GM12878 (cell line): Measurements from ENCODE around the gene VGLL4. TPM values are rescaled to one million over a fixed set of nuclear protein-coding genes. Genes with fewer than 3 reads are reported as not detected.

Experiments used
- ATAC-seq: fragments of 200-7000 bp; cut with Tn5 transposase; 3 replicates; pipeline ENCODE4 v1.9.1; 2020; ENCODE audit warnings: mild to moderate bottlenecking, moderate library complexity
- BruUV-seq: library from RNA; stranded (reverse); fragments of 400-500 nt; replicated peaks from 2 replicates; lab custom pipeline; 2021; lab: Mats Ljungman, UMichigan
- CTCF ChIA-PET: fragments of 300-600 bp; sonication (Branson Sonifier 250); formaldehyde crosslinking; extraction: SDS; loops from one replicate; lab custom pipeline; 2021; ENCODE audit warnings: inconsistent platforms; lab: Yijun Ruan, JAX
- POLR2A ChIA-PET: fragments of 350-600 bp; formaldehyde crosslinking; extraction: SDS; loops from one replicate; lab custom pipeline; 2021; ENCODE audit warnings: inconsistent platforms; lab: Charles Lee
- RAD21 ChIA-PET: fragments of 300-600 bp; sonication (Branson Sonifier 250); formaldehyde crosslinking; loops from one replicate; lab custom pipeline; 2023; ENCODE audit warnings: antibody characterized with exemption; ENCODE audit not compliant: unreplicated experiment; lab: Charles Lee
- SMC1A ChIA-PET: fragments of 300-600 bp; sonication (Branson Sonifier 250); formaldehyde crosslinking; loops from one replicate; lab custom pipeline; 2023; ENCODE audit not compliant: unreplicated experiment, uncharacterized antibody; lab: Charles Lee
- DNase-seq: peaks from one replicate; pipeline ENCODE4 v3.0.0-alpha.2; 2011; ENCODE audit warnings: low read depth, low spot score
- FAIRE-seq: peaks from 3 replicates; lab custom pipeline; 2011; peaks lifted over from hg19 to GRCh38; lab: Jason Lieb, UNC
- H2AFZ ChIP-seq: 2 replicates; pipeline ENCODE4 v1.6.0; 2011; ENCODE audit warnings: low read depth, low read length, control low read depth; ENCODE audit not compliant: control insufficient read depth
- H3K27ac ChIP-seq: 2 replicates; pipeline ENCODE4 v1.5.1; 2011; ENCODE audit warnings: control low read depth; ENCODE audit not compliant: control insufficient read depth, insufficient read depth
- H3K27me3 ChIP-seq, 2 experiments: replicated peaks in 1 of 2; 2 replicates each; pipeline versions ENCODE4 v1.6.0 to v1.6.1; 2011; ENCODE audit warnings: low read length in 1 of 2; ENCODE audit not compliant: control insufficient read depth in 2 of 2, insufficient read depth in 2 of 2
- H3K36me3 ChIP-seq, 2 experiments: 2 replicates each; pipeline ENCODE4 v1.5.1; 2011; ENCODE audit warnings: low read length in 1 of 2; ENCODE audit not compliant: control insufficient read depth in 2 of 2, insufficient read depth in 2 of 2
- H3K4me1 ChIP-seq: 2 replicates; pipeline ENCODE4 v1.6.1; 2011; ENCODE audit warnings: mild to moderate bottlenecking, low read length, moderate library complexity, mixed read lengths; ENCODE audit not compliant: control insufficient read depth, insufficient read depth
- H3K4me2 ChIP-seq: 2 replicates; pipeline ENCODE4 v1.6.0; 2011; ENCODE audit warnings: control low read depth; ENCODE audit not compliant: control insufficient read depth, insufficient read depth
- H3K4me3 ChIP-seq: fragments of 200-600 bp; sonication (generic); 2 replicates; pipeline ENCODE4 v1.5.1; 2016
- H3K79me2 ChIP-seq: 2 replicates; pipeline ENCODE4 v1.6.0; 2011; ENCODE audit warnings: low read length; ENCODE audit not compliant: control insufficient read depth, insufficient read depth
- H3K9ac ChIP-seq: 2 replicates; pipeline ENCODE4 v1.8.0; 2011; ENCODE audit warnings: low read length, control low read depth, mixed read lengths; ENCODE audit not compliant: control insufficient read depth, insufficient read depth
- H3K9me3 ChIP-seq: replicated peaks from 3 replicates; pipeline ENCODE4 v1.5.1; 2011; ENCODE audit warnings: mild to moderate bottlenecking, low read length; ENCODE audit not compliant: control insufficient read depth, insufficient read depth
- H4K20me1 ChIP-seq: 2 replicates; pipeline ENCODE4 v1.6.0; 2011; ENCODE audit not compliant: control insufficient read depth, insufficient read depth
- BMI1 ChIP-seq: fragments of 450-650 bp; IDR thresholded peaks from 2 replicates; pipeline ENCODE4 v1.6.1; 2016; ENCODE audit warnings: mild to moderate bottlenecking, moderate library complexity, borderline replicate concordance
- CBX3 ChIP-seq: fragments of 200-600 bp; sonication (generic); IDR thresholded peaks from 2 replicates; pipeline ENCODE4 v1.6.1; 2016; ENCODE audit warnings: low read depth, borderline replicate concordance
- CEBPB ChIP-seq, 2 experiments: fragments of 150-350 bp in 1 of 2; IDR thresholded peaks; 2 replicates each; pipeline ENCODE4 v1.6.1; 2012 to 2014; ENCODE audit warnings: low read depth in 2 of 2, low read length in 2 of 2, borderline replicate concordance in 1 of 2, inconsistent platforms in 1 of 2
- CREM ChIP-seq: IDR thresholded peaks from 2 replicates; pipeline ENCODE4 v1.6.1; 2014; ENCODE audit warnings: antibody characterized with exemption, low read depth
- EP300 ChIP-seq, 2 experiments: fragments of 150-350 bp in 1 of 2; IDR thresholded peaks; 2 replicates each; pipeline ENCODE4 v1.6.1; 2011 to 2012; ENCODE audit warnings: low read depth in 2 of 2, low read length in 2 of 2, borderline replicate concordance in 1 of 2, improper control_type of control experiment in 1 of 2, inconsistent platforms in 1 of 2; ENCODE audit not compliant: control insufficient read depth in 1 of 2
- IRF4 ChIP-seq: IDR thresholded peaks from 2 replicates; pipeline ENCODE4 v1.6.1; 2011; ENCODE audit warnings: low read depth, low read length
- KLF5 ChIP-seq: fragments of 450-650 bp; IDR thresholded peaks from 2 replicates; pipeline ENCODE4 v1.6.1; 2014; ENCODE audit warnings: mild to moderate bottlenecking; ENCODE audit not compliant: partially characterized antibody
- NFYB ChIP-seq: IDR thresholded peaks from 2 replicates; pipeline ENCODE4 v1.6.1; 2011; ENCODE audit warnings: low read depth, mild to moderate bottlenecking, low read length, improper control_type of control experiment, moderate library complexity; ENCODE audit not compliant: insufficient read depth
- RFX5 ChIP-seq: IDR thresholded peaks from 2 replicates; pipeline ENCODE4 v1.6.1; 2011; ENCODE audit warnings: low read depth, low read length, improper control_type of control experiment
- SIX5 ChIP-seq: IDR thresholded peaks from 2 replicates; pipeline ENCODE4 v1.6.1; 2011; ENCODE audit warnings: mild to moderate bottlenecking, low read depth, low read length, moderate library complexity; ENCODE audit not compliant: severe bottlenecking
- SMAD1 ChIP-seq: fragments of 450-650 bp; IDR thresholded peaks from 2 replicates; pipeline ENCODE4 v1.6.1; 2018; ENCODE audit warnings: mild to moderate bottlenecking, low read depth; ENCODE audit not compliant: partially characterized antibody
- SP1 ChIP-seq: IDR thresholded peaks from one replicate; pipeline ENCODE4 v1.6.1; 2011; ENCODE audit warnings: low read depth, low read length
- STAT1 ChIP-seq: fragments of 450-650 bp; conservative IDR thresholded peaks from 2 replicates; pipeline ENCODE4 v1.6.1; 2014; ENCODE audit warnings: antibody characterized with exemption, mild to moderate bottlenecking
- WRNIP1 ChIP-seq: IDR thresholded peaks from 2 replicates; pipeline ENCODE4 v1.6.1; 2011; ENCODE audit warnings: low read depth, low read length, improper control_type of control experiment, borderline replicate concordance
- WGBS: methylation state at CpG from one replicate; pipeline ENCODE4 v1.1.6; 2016; ENCODE audit warnings: low lambda C conversion rate; ENCODE audit not compliant: insufficient replicate concordance, insufficient coverage; ENCODE audit errors: missing lambda C conversion rate; 5-methylcytosine and 5-hydroxymethylcytosine counted together
- in situ Hi-C: fragments of 300-500 bp; cut with MboI; formaldehyde crosslinking; loops from 9 replicates; pipeline ENCODE4 v1.14.3; 2018; ENCODE audit warnings: mixed read lengths
- intact Hi-C: fragments of 100-400 bp; cut with micrococcal nuclease; formaldehyde crosslinking; loops from one replicate; pipeline ENCODE4 v1.14.2; 2022; ENCODE audit not compliant: unreplicated experiment
- polyA plus RNA-seq, 11 experiments: library from polyadenylated mRNA; depleted of rRNA in 4 of 11; unstranded in 6 of 11; stranded (reverse) in 5 of 11; fragments of >200 nt; fragmentation: Nextera tagmentation in 4 of 11; fragmentation: Illumina TruSeq in 1 of 11; extraction: Ambion mirVana in 4 of 11; extraction: Trizol in 1 of 11; gene quantifications; 1 replicate in 1 of 11; 2 replicates in 10 of 11; pipeline versions ENCODE4 v1.2.1 to v1.2.3, GENCODE V29; 2011 to 2016; ENCODE audit warnings: inconsistent platforms in 2 of 11, missing spikeins in 2 of 11, low read depth in 1 of 11
- total RNA-seq, 4 experiments: library from RNA; depleted of rRNA in 3 of 4; stranded (reverse); fragments of >200 nt in 3 of 4; fragmentation: Illumina TruSeq in 1 of 4; extraction: Trizol in 1 of 4; gene quantifications; 2 replicates each; pipeline versions ENCODE4 v1.2.1 to v1.2.3, GENCODE V29; 2013 to 2021
- TF ChIP-seq, protein P1 (sequence below): IDR thresholded peaks from 2 replicates; pipeline ENCODE4 v1.6.1; 2011; ENCODE audit warnings: borderline replicate concordance, low read depth, mild to moderate bottlenecking, moderate library complexity, low read length; ENCODE audit not compliant: insufficient read depth, poor library complexity, severe bottlenecking
- TF ChIP-seq, protein P2 (sequence below): fragments of 450-650 bp; IDR thresholded peaks from 2 replicates; pipeline ENCODE4 v1.6.1; 2016; ENCODE audit warnings: mild to moderate bottlenecking

Gene VGLL4
- total and polyA plus RNA-seq, 10 of the 15 experiments (the other 5 are each of a cell fraction or from before 2014, with no cell fraction given) = 0.44 to 38.1 (median 16.1) TPM

DNA sequence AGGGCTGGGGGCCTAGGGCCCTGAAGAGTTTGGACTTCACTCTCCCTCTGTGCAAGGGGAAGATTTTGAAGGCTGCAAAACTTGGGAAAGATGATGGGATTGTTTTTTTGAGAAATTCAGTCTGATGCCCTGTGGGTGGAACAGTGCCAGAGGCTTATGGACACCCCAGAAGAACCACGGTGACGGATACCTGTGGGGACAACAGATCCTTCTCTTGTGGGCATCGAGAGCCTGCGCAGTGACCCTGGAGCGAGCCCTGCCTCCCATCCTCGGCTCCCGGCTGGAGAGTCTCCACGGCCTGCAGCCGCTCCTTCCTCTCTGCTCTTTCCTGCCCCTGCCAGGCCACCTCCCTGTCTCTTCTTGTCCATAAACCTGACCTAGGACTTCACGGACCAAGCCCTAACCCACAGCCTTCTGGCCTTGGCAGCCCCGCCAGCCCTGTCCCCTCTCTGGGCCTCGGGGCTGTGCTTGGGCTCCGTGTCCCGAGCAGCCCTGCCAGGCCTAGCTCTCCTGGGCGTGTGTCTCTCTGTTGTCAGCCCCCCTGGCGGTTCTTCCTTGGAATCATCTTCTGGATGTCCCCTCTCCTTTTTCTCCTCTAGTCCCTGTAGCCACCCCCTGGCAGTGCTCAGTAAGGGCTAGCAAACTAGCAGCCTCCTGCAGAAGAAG, 98.4 kb downstream of the VGLL4 start:
- Histone ChIP-seq H3K4me1 (no peaks in the 10 kb centered on the region), H3K27me3 (no peaks in the 10 kb centered on the region), H3K36me3 (no peaks in the 10 kb centered on the region), H3K4me3 (no peak overlapping the region), H3K9me3 (no peaks in the 10 kb centered on the region; the same call in 2 of the 3 replicates), H2AFZ (no peak overlapping the region), H3K9ac (no peak overlapping the region), H3K27ac (no peak overlapping the region), H3K4me2 (no peak overlapping the region), H3K79me2 (no peaks in the 10 kb centered on the region), H4K20me1 (no peaks in the 10 kb centered on the region)
- SMC1A ChIA-PET = no interaction called here
- no TSS peak for BruUV-seq
- DNase-seq = no peak
- TF ChIP-seq CREM (no peak), NFYB (no peak), BMI1 (no peak), SP1 (no peak), SMAD1 (no peak), WRNIP1 (no peak), STAT1 (no peak), CBX3 (no peak), KLF5 (no peak), SIX5 (no peak), CEBPB (IDR thresholded peaks at IDR 0.05; ENCODE audit: borderline replicate concordance in 1 of 2, low read depth in 2 of 2, low read length in 2 of 2) (no peak), EP300 (IDR thresholded peaks at IDR 0.05; ENCODE audit: borderline replicate concordance in 1 of 2, control insufficient read depth in 1 of 2, low read depth in 2 of 2, low read length in 2 of 2) (no peak), RFX5 (no peak), IRF4 (no peak)
- TF ChIP-seq, protein P1, sequence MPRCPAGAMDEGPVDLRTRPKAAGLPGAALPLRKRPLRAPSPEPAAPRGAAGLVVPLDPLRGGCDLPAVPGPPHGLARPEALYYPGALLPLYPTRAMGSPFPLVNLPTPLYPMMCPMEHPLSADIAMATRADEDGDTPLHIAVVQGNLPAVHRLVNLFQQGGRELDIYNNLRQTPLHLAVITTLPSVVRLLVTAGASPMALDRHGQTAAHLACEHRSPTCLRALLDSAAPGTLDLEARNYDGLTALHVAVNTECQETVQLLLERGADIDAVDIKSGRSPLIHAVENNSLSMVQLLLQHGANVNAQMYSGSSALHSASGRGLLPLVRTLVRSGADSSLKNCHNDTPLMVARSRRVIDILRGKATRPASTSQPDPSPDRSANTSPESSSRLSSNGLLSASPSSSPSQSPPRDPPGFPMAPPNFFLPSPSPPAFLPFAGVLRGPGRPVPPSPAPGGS = no peak
- TF ChIP-seq, protein P2, sequence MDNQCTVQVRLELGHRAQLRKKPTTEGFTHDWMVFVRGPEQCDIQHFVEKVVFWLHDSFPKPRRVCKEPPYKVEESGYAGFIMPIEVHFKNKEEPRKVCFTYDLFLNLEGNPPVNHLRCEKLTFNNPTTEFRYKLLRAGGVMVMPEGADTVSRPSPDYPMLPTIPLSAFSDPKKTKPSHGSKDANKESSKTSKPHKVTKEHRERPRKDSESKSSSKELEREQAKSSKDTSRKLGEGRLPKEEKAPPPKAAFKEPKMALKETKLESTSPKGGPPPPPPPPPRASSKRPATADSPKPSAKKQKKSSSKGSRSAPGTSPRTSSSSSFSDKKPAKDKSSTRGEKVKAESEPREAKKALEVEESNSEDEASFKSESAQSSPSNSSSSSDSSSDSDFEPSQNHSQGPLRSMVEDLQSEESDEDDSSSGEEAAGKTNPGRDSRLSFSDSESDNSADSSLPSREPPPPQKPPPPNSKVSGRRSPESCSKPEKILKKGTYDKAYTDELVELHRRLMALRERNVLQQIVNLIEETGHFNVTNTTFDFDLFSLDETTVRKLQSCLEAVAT = no peak
- no peak for ATAC-seq
- RAD21 ChIA-PET = no interaction called here
- in situ Hi-C loops (no loop called here), intact Hi-C loops (no loop called here)
- POLR2A ChIA-PET = no interaction called here
- CTCF ChIA-PET = no interaction called here
- 89% methylated on average over 16 of the region's 16 CpGs for WGBS
- FAIRE-seq = no peak
